ENCODE data around the gene PDHX.
A peak's percentile ranks its signal among the peaks of the same experiment; 100 is the strongest.
"Not testable (repeated sequence)": the region's sequence is repeated elsewhere in the genome, so short reads cannot be mapped to it uniquely, and the experiment has no call there.

Gene PDHX

GRCh38 chr11:35021589-35021988, 105.2 kb downstream of the PDHX start:
- DNase-seq (ENCODE audit: low spot score): no peak

GRCh38 chr11:35023940-35024339, 107.5 kb downstream of the PDHX start:
- not testable (repeated sequence) for DNase-seq (ENCODE audit: low spot score)

GRCh38 chr11:35028007-35028406, 111.6 kb downstream of the PDHX start:
- not testable (repeated sequence) for DNase-seq (ENCODE audit: low spot score)

GRCh38 chr11:35029979-35030682, 113.7 kb downstream of the PDHX start:
- no peak for DNase-seq (ENCODE audit: low spot score)

GRCh38 chr11:35030716-35031213, 114.3 kb downstream of the PDHX start:
- DNase-seq (ENCODE audit: low spot score): peak; percentile 76

GRCh38 chr11:35031346-35031745, 114.9 kb downstream of the PDHX start:
- DNase-seq (ENCODE audit: low spot score): no peak

GRCh38 chr11:35031867-35032266, 115.4 kb downstream of the PDHX start:
- no peak for DNase-seq (ENCODE audit: low spot score)

- DNase-seq (ENCODE audit: low spot score): no peak
Observed at GRCh38 chr11:35033011-35033410, 116.6 kb downstream of the PDHX start.

GRCh38 chr11:35034401-35034800, 118.0 kb downstream of the PDHX start:
- DNase-seq (ENCODE audit: low spot score): no peak

- DNase-seq (ENCODE audit: low spot score): no peak
Observed at GRCh38 chr11:35035894-35036408, 119.5 kb downstream of the PDHX start.

- no peak for DNase-seq (ENCODE audit: low spot score)
Observed at GRCh38 chr11:35036639-35037038, 120.2 kb downstream of the PDHX start.

GRCh38 chr11:35038211-35038928, 122.0 kb downstream of the PDHX start:
- no peak for DNase-seq (ENCODE audit: low spot score)

GRCh38 chr11:35039076-35039475, 122.7 kb downstream of the PDHX start:
- no peak for DNase-seq (ENCODE audit: low spot score)

GRCh38 chr11:35040221-35040942, 124.0 kb downstream of the PDHX start:
- DNase-seq (ENCODE audit: low spot score): peak; percentile 39

GRCh38 chr11:35041070-35041554, 124.7 kb downstream of the PDHX start:
- DNase-seq (ENCODE audit: low spot score): no peak

GRCh38 chr11:35042224-35042623, 125.8 kb downstream of the PDHX start:
- no peak for DNase-seq (ENCODE audit: low spot score)

- no peak for DNase-seq (ENCODE audit: low spot score)
Observed at GRCh38 chr11:35042913-35043312, 126.5 kb downstream of the PDHX start.

- no peak for DNase-seq (ENCODE audit: low spot score)
Observed at GRCh38 chr11:35043936-35044335, 127.5 kb downstream of the PDHX start.

GRCh38 chr11:35045236-35045820, 128.9 kb downstream of the PDHX start:
- DNase-seq (ENCODE audit: low spot score): no peak
